ENCODE results near the gene CFAP99. TPM values are rescaled to one million over a fixed set of nuclear protein-coding genes. Genes with fewer than 3 reads are reported as not detected.
A peak's percentile ranks its signal among the peaks of the same experiment; 100 is the strongest.

Gene CFAP99
- total and polyA plus RNA-seq, 2 of the 8 experiments (the other 6 are each of a cell fraction or from before 2014, with no cell fraction given) = not detected

GRCh38 chr4:2417765-2418649 is 748 bp upstream of the CFAP99 start, which contains the start of gene ZFYVE28:
Gene ZFYVE28, minus strand, starts transcription at chr4:2418645. Its CDS starts 322 bp downstream, at chr4:2418323.
- Histone ChIP-seq H3K79me1 (ENCODE audit: low read depth, low read length) (no peaks in the 10 kb centered on the region), H3K14ac (ENCODE audit: insufficient read length) (no peak within 1 kb of the TSS), H3K9ac (replicated peaks in 1 of 4; ENCODE audit: extremely low read depth in 1 of 4, low read depth in 3 of 4, low read length in 3 of 4) (peak within 1 kb of the TSS in 1 of 4 experiments; percentile 29; a peak in 2 of 7 replicates), H3K36me3 (ENCODE audit: control insufficient read depth in 2 of 4, insufficient read depth in 4 of 4, low read length in 3 of 4) (no peaks in the 10 kb centered on the region), H2AK5ac (ENCODE audit: low read depth, low read length) (no peak within 1 kb of the TSS), H2BK20ac (ENCODE audit: low read length) (no peak within 1 kb of the TSS), H4K20me1 (replicated peaks in 1 of 2; ENCODE audit: control insufficient read depth in 1 of 2, insufficient read depth in 2 of 2, low read length in 2 of 2) (peaks cover 2 to 9% of the 10 kb centered on the region in 2 experiments), H3K4me3 (ENCODE audit: extremely low read depth in 1 of 4, insufficient read depth in 2 of 4, low read depth in 3 of 4, low read length in 4 of 4) (peak within 1 kb of the TSS; percentile 39 to 69 (median 48)), H3K4me1 (replicated peaks in 1 of 4; ENCODE audit: control insufficient read depth in 3 of 4, insufficient read depth in 4 of 4, low read length in 3 of 4) (peaks cover 5 to 32% (median 23%) of the 10 kb centered on the region in 4 experiments), H3K79me2 (ENCODE audit: control insufficient read depth in 1 of 2, insufficient read depth in 2 of 2, low read length in 2 of 2) (no peaks in the 10 kb centered on the region), H2BK12ac (ENCODE audit: low read depth, low read length) (no peak within 1 kb of the TSS; the same call in 1 of the 2 replicates), H2AFZ (ENCODE audit: low read length) (no peak within 1 kb of the TSS), H2BK5ac (ENCODE audit: low read depth, low read length) (no peak within 1 kb of the TSS), H3K27me3 (replicated peaks in 1 of 4; ENCODE audit: control insufficient read depth in 3 of 4, extremely low read depth in 1 of 4, insufficient read depth in 3 of 4, low read length in 3 of 4) (peaks cover 36 to 69% (median 60%) of the 10 kb centered on the region in 4 experiments), H3K9me3 (ENCODE audit: insufficient read depth in 2 of 2, low read depth in 1 of 2, low read length in 1 of 2) (no peaks in the 10 kb centered on the region), H4K8ac (ENCODE audit: extremely low read depth, insufficient read depth, low read length) (peak within 1 kb of the TSS; percentile 77), H3K27ac (ENCODE audit: low read depth, low read length) (no peak within 1 kb of the TSS), H3K4me2 (ENCODE audit: insufficient read depth in 1 of 2, low read depth in 2 of 2, low read length in 2 of 2) (peak within 1 kb of the TSS; percentile 80 to 96), H3K18ac (ENCODE audit: extremely low read depth, low read length) (no peak within 1 kb of the TSS), H2BK15ac (ENCODE audit: low read length) (no peak within 1 kb of the TSS), H3K23me2 (ENCODE audit: low read depth, low read length) (peaks cover 19% of the 10 kb centered on the region; the same call in 1 of the 2 replicates), H3K23ac (ENCODE audit: insufficient read length) (no peak within 1 kb of the TSS), H3K4ac (replicated peaks; ENCODE audit: insufficient read length, low read depth, low read length) (no peak within 1 kb of the TSS), H2BK120ac (replicated peaks; ENCODE audit: low read depth, low read length) (no peak within 1 kb of the TSS), H4K91ac (replicated peaks; ENCODE audit: insufficient read length, low read length) (no peak within 1 kb of the TSS), H4K5ac (ENCODE audit: insufficient read length, low read depth, low read length) (no peak within 1 kb of the TSS), H3K56ac (replicated peaks; ENCODE audit: insufficient read length, low read depth, low read length) (no peak within 1 kb of the TSS)
- DNase-seq (ENCODE audit: low read depth in 1 of 2, low spot score in 2 of 2) = peak in 1 of 2 experiments; percentile 79
- no peak for FAIRE-seq
- ChIA-PET POLR2A (ENCODE audit: partially characterized antibody) (interaction anchor here (0.9 to 1.6 kb wide), 2 partner anchors 9 to 51 kb away, joined by 3 to 5 read pairs; partner anchors contain the start of gene RNF4), CTCF (ENCODE audit: partially characterized antibody) (interaction anchor here (1.5 kb wide), 1 partner anchor 24 kb away, joined by 6 read pairs; no protein-coding TSS in a partner anchor)
- 4% methylated on average over 40 of the region's 90 CpGs; no CpG with 5 or more reads in 1 of the 2 experiments for WGBS, 2 experiments (ENCODE audit: extremely low coverage in 1 of 2, insufficient coverage in 1 of 2, insufficient read length in 1 of 2, insufficient replicate concordance in 2 of 2, low coverage in 1 of 2, low lambda C conversion rate in 2 of 2, missing lambda C conversion rate in 1 of 2)
- TF ChIP-seq BCL11A (IDR thresholded peaks at IDR 0.05; ENCODE audit: low read depth in 2 of 2, low read length in 2 of 2) (no peak), BACH1 (IDR thresholded peaks at IDR 0.05; ENCODE audit: low read length) (no peak), ASH2L (IDR thresholded peaks at IDR 0.05; ENCODE audit: low read length) (no peak), CBX5 (IDR thresholded peaks at IDR 0.05; ENCODE audit: low read depth, low read length) (no peak), EZH2 (IDR thresholded peaks at IDR 0.05; ENCODE audit: low read depth, low read length, severe bottlenecking) (peak; percentile 34), KDM4A (IDR thresholded peaks at IDR 0.05; ENCODE audit: low read depth, low read length, severe bottlenecking) (peak; percentile 85), RFX5 (IDR thresholded peaks at IDR 0.05; ENCODE audit: borderline replicate concordance, low read depth, low read length) (no peak), ATF2 (IDR thresholded peaks at IDR 0.05; ENCODE audit: low read length) (no peak)
- TF ChIP-seq, protein P1, sequence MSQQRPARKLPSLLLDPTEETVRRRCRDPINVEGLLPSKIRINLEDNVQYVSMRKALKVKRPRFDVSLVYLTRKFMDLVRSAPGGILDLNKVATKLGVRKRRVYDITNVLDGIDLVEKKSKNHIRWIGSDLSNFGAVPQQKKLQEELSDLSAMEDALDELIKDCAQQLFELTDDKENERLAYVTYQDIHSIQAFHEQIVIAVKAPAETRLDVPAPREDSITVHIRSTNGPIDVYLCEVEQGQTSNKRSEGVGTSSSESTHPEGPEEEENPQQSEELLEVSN (IDR thresholded peaks at IDR 0.05) = no peak

Data from H1 (cell line).